Measurements from ENCODE around the gene KRT16. TPM values are rescaled to one million over a fixed set of nuclear protein-coding genes. Genes with fewer than 3 reads are reported as not detected.
"Not testable (repeated sequence)": the region's sequence is repeated elsewhere in the genome, so short reads cannot be mapped to it uniquely, and the experiment has no call there.

The KRT16 gene
- total RNA-seq, 1 donor from 2014 or later = not detected

- no peak overlapping the region for H3K27ac Mint-ChIP-seq (ENCODE audit: unreplicated experiment)
- H3K36me3 Mint-ChIP-seq (ENCODE audit: unreplicated experiment) = no peaks in the 10 kb centered on the region
- no peak for DNase-seq
- TF ChIP-seq CTCF (IDR thresholded peaks at IDR 0.05; ENCODE audit: partially characterized antibody, unreplicated experiment) = no peak
- H3K27me3 Mint-ChIP-seq (ENCODE audit: unreplicated experiment) = no peaks in the 10 kb centered on the region
- no peak overlapping the region for H3K4me3 Mint-ChIP-seq (ENCODE audit: unreplicated experiment)
- H3K9me3 Mint-ChIP-seq (ENCODE audit: unreplicated experiment) = peaks cover 5% of the 10 kb centered on the region
- H3K4me1 Mint-ChIP-seq (ENCODE audit: low read depth, unreplicated experiment) = no peaks in the 10 kb centered on the region
These were observed 29.1 kb downstream of the KRT16 start for GRCh38 chr17:41583137-41584127.

- H3K4me1 Mint-ChIP-seq (ENCODE audit: low read depth, unreplicated experiment); H3K27ac Mint-ChIP-seq (ENCODE audit: unreplicated experiment); H3K36me3 Mint-ChIP-seq (ENCODE audit: unreplicated experiment); H3K4me3 Mint-ChIP-seq (ENCODE audit: unreplicated experiment); DNase-seq; H3K9me3 Mint-ChIP-seq (ENCODE audit: unreplicated experiment); H3K27me3 Mint-ChIP-seq (ENCODE audit: unreplicated experiment): not testable (repeated sequence)
These were observed 30.3 kb downstream of the KRT16 start for GRCh38 chr17:41582061-41582968.

DNA sequence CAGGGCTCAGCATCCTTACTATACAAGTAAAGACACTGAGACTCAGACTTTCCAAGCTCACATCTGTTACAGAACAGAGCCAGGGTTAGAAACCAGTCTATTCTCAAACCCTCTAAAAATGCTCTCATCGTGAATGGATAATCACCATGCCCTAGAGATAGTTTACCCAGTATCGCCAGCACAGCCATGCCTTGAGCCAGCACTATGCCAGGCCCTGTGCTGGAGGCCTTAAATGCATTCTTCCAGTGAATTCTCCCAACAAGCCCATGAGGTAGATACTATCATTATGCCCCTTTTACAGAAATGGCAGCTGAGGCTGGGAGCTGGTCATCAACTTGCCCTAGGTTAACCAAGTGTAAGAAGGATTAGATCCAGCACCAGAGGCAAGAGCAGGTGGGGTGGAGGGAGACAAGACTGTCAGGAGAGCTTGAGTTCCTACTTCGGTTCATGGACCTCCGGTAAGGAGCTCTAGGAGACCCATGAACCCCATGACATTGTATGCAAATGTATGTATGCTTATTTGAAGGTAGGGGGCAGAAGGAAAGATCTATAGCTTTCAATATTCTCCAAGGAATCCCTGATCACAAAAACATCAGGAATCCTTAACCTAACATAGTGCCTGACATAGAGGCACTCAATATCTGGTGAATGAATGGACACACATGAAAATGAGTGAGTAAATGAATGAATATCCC, 31.1 kb downstream of the KRT16 start:
- Mint-ChIP-seq H3K36me3 (ENCODE audit: unreplicated experiment) (no peaks in the 10 kb centered on the region), H3K4me3 (ENCODE audit: unreplicated experiment) (no peak overlapping the region), H3K27me3 (ENCODE audit: unreplicated experiment) (no peaks in the 10 kb centered on the region), H3K9me3 (ENCODE audit: unreplicated experiment) (peaks cover 5% of the 10 kb centered on the region), H3K4me1 (ENCODE audit: low read depth, unreplicated experiment) (no peaks in the 10 kb centered on the region), H3K27ac (ENCODE audit: unreplicated experiment) (no peak overlapping the region)
- no peak for DNase-seq
- TF ChIP-seq CTCF (IDR thresholded peaks at IDR 0.05; ENCODE audit: partially characterized antibody, unreplicated experiment) = no peak

DNA sequence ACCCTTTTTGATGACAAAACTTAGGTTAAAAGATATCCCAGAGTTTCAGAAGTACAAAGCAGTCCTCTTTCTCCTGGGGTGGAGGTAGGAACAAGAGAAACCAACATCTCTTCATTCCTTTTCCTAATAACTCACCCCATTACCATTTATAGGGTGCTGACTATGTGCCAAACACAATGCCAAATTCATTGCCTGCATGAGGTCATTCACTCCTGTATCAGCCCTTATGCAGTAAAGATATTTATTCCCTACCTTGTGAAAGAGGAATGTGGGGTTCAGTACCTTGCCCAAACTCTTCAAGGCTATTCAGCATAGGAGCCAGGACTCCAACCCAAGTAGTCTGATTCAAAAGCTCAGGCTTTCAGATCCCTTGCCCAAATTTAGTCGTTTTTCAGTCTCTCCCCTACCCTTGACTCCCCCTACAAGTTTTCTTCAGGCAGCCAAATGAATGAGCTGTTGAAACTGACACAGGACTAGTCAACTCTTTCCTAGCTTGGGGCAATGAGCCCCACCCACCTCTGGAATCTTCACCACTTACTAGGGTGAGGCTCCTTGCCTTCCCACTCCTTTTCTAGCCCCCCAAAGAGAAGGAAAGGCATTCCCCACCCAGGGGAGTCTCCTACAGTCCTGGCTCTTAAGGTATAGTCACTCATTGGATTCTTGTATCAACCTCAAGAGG, 31.7 kb downstream of the KRT16 start:
- H3K9me3 Mint-ChIP-seq (ENCODE audit: unreplicated experiment) = peaks cover 5% of the 10 kb centered on the region
- no peak overlapping the region for H3K4me3 Mint-ChIP-seq (ENCODE audit: unreplicated experiment)
- H3K27me3 Mint-ChIP-seq (ENCODE audit: unreplicated experiment) = no peaks in the 10 kb centered on the region

More for the DNA sequence above, 31.7 kb downstream of the KRT16 start:
- no peak for TF ChIP-seq CTCF (IDR thresholded peaks at IDR 0.05; ENCODE audit: partially characterized antibody, unreplicated experiment)
- no peak for DNase-seq
- no peaks in the 10 kb centered on the region for H3K4me1 Mint-ChIP-seq (ENCODE audit: low read depth, unreplicated experiment)
- no peaks in the 10 kb centered on the region for H3K36me3 Mint-ChIP-seq (ENCODE audit: unreplicated experiment)
- no peak overlapping the region for H3K27ac Mint-ChIP-seq (ENCODE audit: unreplicated experiment)
